GM12878 (cell line): ENCODE results near the gene AHNAK. TPM values are rescaled to one million over a fixed set of nuclear protein-coding genes. Genes with fewer than 3 reads are reported as not detected.

Source experiments
- CEBPZ ChIP-seq: fragments of 150-350 bp; IDR thresholded peaks from 2 replicates; pipeline ENCODE4 v1.6.1; 2016; ENCODE audit warnings: low read depth, low read length
- CUX1 ChIP-seq: IDR thresholded peaks from 2 replicates; pipeline ENCODE4 v1.6.1; 2012; ENCODE audit warnings: improper control_type of control experiment, low read depth, low read length; ENCODE audit not compliant: insufficient replicate concordance
- EGR1 ChIP-seq, 2 experiments: IDR thresholded peaks; 1 replicate in 1 of 2; 2 replicates in 1 of 2; pipeline ENCODE4 v1.6.1; 2011 to 2012; ENCODE audit warnings: low read depth in 2 of 2, low read length in 2 of 2, borderline replicate concordance in 1 of 2, mild to moderate bottlenecking in 1 of 2, moderate library complexity in 1 of 2
- ETV6 ChIP-seq, 2 experiments: fragments of 450-650 bp in 1 of 2; IDR thresholded peaks in 1 of 2; conservative IDR thresholded peaks in 1 of 2; 2 replicates each; pipeline ENCODE4 v1.6.1; 2014; ENCODE audit warnings: antibody characterized with exemption in 1 of 2, borderline replicate concordance in 1 of 2, low read depth in 1 of 2, mild to moderate bottlenecking in 1 of 2, moderate library complexity in 1 of 2
- HDAC2 ChIP-seq: fragments of 200-600 bp; sonication (generic); IDR thresholded peaks from 2 replicates; pipeline ENCODE4 v1.6.1; 2017
- LARP7 ChIP-seq: fragments of 450-650 bp; IDR thresholded peaks from 2 replicates; pipeline ENCODE4 v1.6.1; 2017; ENCODE audit warnings: mild to moderate bottlenecking
- NFYB ChIP-seq: IDR thresholded peaks from 2 replicates; pipeline ENCODE4 v1.6.1; 2011; ENCODE audit warnings: low read depth, mild to moderate bottlenecking, low read length, improper control_type of control experiment, moderate library complexity; ENCODE audit not compliant: insufficient read depth
- NRF1 ChIP-seq: conservative IDR thresholded peaks from 2 replicates; pipeline ENCODE4 v1.6.1; 2011; ENCODE audit warnings: mild to moderate bottlenecking, low read depth, low read length, improper control_type of control experiment
- POLR2A ChIP-seq: IDR thresholded peaks from 2 replicates; pipeline ENCODE4 v1.6.1; 2011; ENCODE audit warnings: low read depth, mild to moderate bottlenecking, low read length
- SKIL ChIP-seq: fragments of 450-650 bp; IDR thresholded peaks from 2 replicates; pipeline ENCODE4 v1.6.1; 2017; ENCODE audit warnings: mild to moderate bottlenecking, low read depth, inconsistent platforms; ENCODE audit not compliant: poor library complexity, severe bottlenecking
- SPI1 ChIP-seq: IDR thresholded peaks from 2 replicates; pipeline ENCODE4 v1.6.1; 2011; ENCODE audit warnings: low read depth, mild to moderate bottlenecking, low read length, moderate library complexity, borderline replicate concordance; ENCODE audit not compliant: insufficient read depth
- SREBF1 ChIP-seq: IDR thresholded peaks from 2 replicates; pipeline ENCODE4 v1.6.1; 2012; ENCODE audit warnings: mild to moderate bottlenecking, low read length
- YY1 ChIP-seq: IDR thresholded peaks from 2 replicates; pipeline ENCODE4 v1.6.1; 2011; ENCODE audit warnings: low read depth, mild to moderate bottlenecking, low read length
- ZNF687 ChIP-seq: fragments of 450-650 bp; IDR thresholded peaks from 2 replicates; pipeline ENCODE4 v1.6.1; 2017; ENCODE audit warnings: mild to moderate bottlenecking, moderate library complexity
- polyA plus RNA-seq, 11 experiments: library from polyadenylated mRNA; depleted of rRNA in 4 of 11; unstranded in 6 of 11; stranded (reverse) in 5 of 11; fragments of >200 nt; fragmentation: Nextera tagmentation in 4 of 11; fragmentation: Illumina TruSeq in 1 of 11; extraction: Ambion mirVana in 4 of 11; extraction: Trizol in 1 of 11; gene quantifications; 1 replicate in 1 of 11; 2 replicates in 10 of 11; pipeline versions ENCODE4 v1.2.1 to v1.2.3, GENCODE V29; 2011 to 2016; ENCODE audit warnings: inconsistent platforms in 2 of 11, missing spikeins in 2 of 11, low read depth in 1 of 11
- total RNA-seq, 4 experiments: library from RNA; depleted of rRNA in 3 of 4; stranded (reverse); fragments of >200 nt in 3 of 4; fragmentation: Illumina TruSeq in 1 of 4; extraction: Trizol in 1 of 4; gene quantifications; 2 replicates each; pipeline versions ENCODE4 v1.2.1 to v1.2.3, GENCODE V29; 2013 to 2021

AHNAK gene
- total and polyA plus RNA-seq, 10 of the 15 experiments (the other 5 are each of a cell fraction or from before 2014, with no cell fraction given), result 0.76 to 90.3 (median 19.4) TPM

GRCh38 chr11:62546244-62546928, at the start of gene AHNAK (continued):
- TF ChIP-seq ETV6 (conservative IDR thresholded peaks at IDR 0.05 in 1 of 2, IDR thresholded peaks at IDR 0.05 in 1 of 2; ENCODE audit: borderline replicate concordance in 1 of 2, low read depth in 1 of 2) (no peak), NRF1 (no peak), NFYB (no peak), YY1 (no peak), ZNF687 (peak; percentile 64; the same call in 1 of the 2 replicates), SPI1 (no peak), POLR2A (peak; percentile 78), LARP7 (0 out of 2 replicates have a peak, but pooled peaks have one; percentile 30), CEBPZ (no peak), SKIL (no peak), CUX1 (no peak), SREBF1 (no peak), EGR1 (IDR thresholded peaks at IDR 0.05; ENCODE audit: borderline replicate concordance in 1 of 2, low read depth in 2 of 2, low read length in 2 of 2) (peak in 1 of 2 experiments; percentile 50; a peak in 1 of 3 replicates), HDAC2 (no peak)
